Spleen (tissue), 11 donors: ENCODE data around the gene IL24. TPM values are rescaled to one million over a fixed set of nuclear protein-coding genes. Genes with fewer than 3 reads are reported as not detected.

Source experiments
- DNase-seq: peaks from one replicate; pipeline ENCODE4 v3.0.0-alpha.2; 2020
- H3K27ac ChIP-seq, 8 donors: fragments of 200-600 bp; sonication (generic) in 7 of 8; 1 replicate in 4 of 8; 2 replicates in 4 of 8; pipeline versions ENCODE4 v1.5.0 to v1.8.0; 2016 to 2021; ENCODE audit warnings: inconsistent platforms in 4 of 8, mild to moderate bottlenecking in 4 of 8, moderate library complexity in 1 of 8
- H3K27me3 ChIP-seq, 7 donors: fragments of 200-600 bp; sonication (generic) in 6 of 7; replicated peaks in 1 of 7; 1 replicate in 4 of 7; 2 replicates in 3 of 7; pipeline versions ENCODE4 v1.5.0 to v1.8.0; 2016 to 2021; ENCODE audit warnings: inconsistent platforms in 3 of 7, mild to moderate bottlenecking in 1 of 7
- H3K36me3 ChIP-seq, 6 donors: fragments of 200-600 bp; sonication (generic) in 5 of 6; 1 replicate in 4 of 6; 2 replicates in 2 of 6; pipeline versions ENCODE4 v1.5.0 to v1.8.0; 2016 to 2021; ENCODE audit warnings: inconsistent platforms in 2 of 6
- H3K4me1 ChIP-seq, 6 donors: fragments of 200-600 bp; sonication (generic) in 5 of 6; 1 replicate in 3 of 6; 2 replicates in 3 of 6; pipeline versions ENCODE4 v1.5.0 to v1.8.0; 2016 to 2021; ENCODE audit warnings: inconsistent platforms in 3 of 6
- H3K4me3 ChIP-seq, 8 donors: fragments of 200-600 bp; sonication (generic) in 7 of 8; 1 replicate in 4 of 8; 2 replicates in 4 of 8; pipeline versions ENCODE4 v1.5.0 to v1.8.0; 2016 to 2021; ENCODE audit warnings: inconsistent platforms in 4 of 8, mild to moderate bottlenecking in 4 of 8, moderate library complexity in 2 of 8
- H3K9me3 ChIP-seq, 8 donors: fragments of 200-600 bp; sonication (generic) in 7 of 8; 1 replicate in 4 of 8; 2 replicates in 4 of 8; pipeline versions ENCODE4 v1.5.0 to v1.8.0; 2016 to 2021; ENCODE audit warnings: inconsistent platforms in 4 of 8
- POLR2A ChIP-seq, 3 donors: fragments of 450-650 bp; IDR thresholded peaks; one replicate each; pipeline ENCODE4 v1.5.1; 2017; ENCODE audit warnings: antibody characterized with exemption in 3 of 3, mild to moderate bottlenecking in 1 of 3
- POLR2AphosphoS5 ChIP-seq, 3 donors: sonication (generic); formaldehyde crosslinking; IDR thresholded peaks; one replicate each; pipeline ENCODE4 v1.5.1; 2017; ENCODE audit warnings: antibody characterized with exemption in 3 of 3
- WGBS, 5 donors: extraction: QIAGEN DNeasy Blood & Tissue Kit in 3 of 5; methylation state at CpG; one replicate each; pipeline versions ENCODE4 v1.1.5 to v1.1.7; 2013 to 2018; 5-methylcytosine and 5-hydroxymethylcytosine counted together
- intact Hi-C: fragments of 100-400 bp; cut with DNase I; formaldehyde crosslinking; loops from one replicate; pipeline ENCODE4 v1.15.0; 2023; ENCODE audit warnings: low total_unique reads
- polyA plus RNA-seq, 3 donors: library from polyadenylated mRNA; stranded (reverse); fragments of 200-250 nt; gene quantifications; one replicate each; pipeline ENCODE4 v1.2.1, GENCODE V29; 2013
- total RNA-seq, 7 donors: library from RNA; depleted of rRNA in 3 of 7; stranded (reverse); fragments of >200 nt in 3 of 7; fragmentation: NEBNext Ultra II Directional in 4 of 7; extraction: Animal tissue kit (Norgen Biotek cat#: 25700) in 4 of 7; gene quantifications; one replicate each; pipeline versions ENCODE4 v1.1.0 to v1.2.1, GENCODE V29; 2016 to 2021
- TF ChIP-seq, protein P1 (sequence below), 11 experiments: fragments of 200-600 bp in 7 of 11; fragments of 450-650 bp in 4 of 11; sonication (generic) in 4 of 11; IDR thresholded peaks in 8 of 11; conservative IDR thresholded peaks in 3 of 11; 1 replicate in 7 of 11; 2 replicates in 4 of 11; pipeline versions ENCODE4 v1.4.0 to v1.8.0; 2016 to 2021; ENCODE audit warnings: antibody characterized with exemption in 11 of 11, inconsistent platforms in 4 of 11, mild to moderate bottlenecking in 1 of 11
- donor health status: healthy with polysubstance abuse.
- donor health status: DM: no; HTN: no; CAD: no; lungs with moderate emphysema.
- donor health status: DM: no; HTN: no; CAD: no.
- donor health status: Bipolar disorder and iron deficiency.
- donor health status: healthy.
- donor health status: DM: no; HTN: no; CAD: no.
- donor health status: DM: yes; HTN: yes; CAD: no.

The IL24 gene
- total and polyA plus RNA-seq, 10 donors: 0.30 to 2.0 (median 1.2) TPM; not detected in 5

DNA sequence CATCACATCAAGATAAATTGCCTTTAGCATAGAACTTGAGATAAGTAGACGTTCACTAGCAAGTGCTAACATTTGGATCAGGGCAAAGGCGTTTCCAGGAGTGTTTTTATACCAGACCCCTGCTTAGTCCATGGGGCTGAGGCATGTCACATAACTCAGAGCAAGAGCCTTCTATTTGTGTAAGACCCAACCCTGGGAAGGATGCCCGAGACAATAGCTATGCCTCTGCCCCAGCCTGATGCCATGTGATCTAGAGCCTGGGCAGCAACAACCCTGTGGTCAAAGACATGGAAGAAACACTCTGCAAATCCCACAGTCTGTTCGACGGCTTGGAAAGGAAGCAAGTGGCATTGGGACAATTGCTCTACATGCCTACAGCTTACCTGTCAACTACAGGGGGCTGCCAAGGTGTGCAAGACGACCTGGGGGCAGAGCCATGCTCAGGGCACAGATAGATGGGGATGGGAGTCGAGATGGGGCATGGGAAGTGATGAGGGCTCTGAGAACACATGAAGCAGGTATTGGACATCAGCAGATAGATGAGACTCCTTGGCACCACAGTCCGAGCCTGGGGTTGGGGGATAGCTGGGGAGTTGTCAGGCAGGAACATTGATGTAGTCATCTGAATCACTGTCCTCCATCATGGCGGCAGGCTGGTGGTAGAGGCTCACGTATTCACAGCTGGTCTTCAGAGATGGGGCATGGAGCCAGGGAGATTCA is 7.3 kb downstream of the IL24 start:
- intact Hi-C loops: no loop called here
- 78 to 93% (median 88%) methylated on average over 10 of the region's 10 CpGs for WGBS, 5 donors
- Histone ChIP-seq H3K27ac (peak overlapping the region in 3 of 8 donors; percentile 41 to 70 (median 59)), H3K4me3 (no peak overlapping the region), H3K36me3 (peaks cover 0 to 77% (median 33%) of the 10 kb centered on the region in 6 donors), H3K27me3 (peaks cover 0 to 24% (median 0%) of the 10 kb centered on the region in 7 donors), H3K4me1 (peaks cover 29 to 59% (median 48%) of the 10 kb centered on the region in 6 donors), H3K9me3 (no peaks in the 10 kb centered on the region)
- peak; percentile 70 for DNase-seq
- TF ChIP-seq, protein P1, sequence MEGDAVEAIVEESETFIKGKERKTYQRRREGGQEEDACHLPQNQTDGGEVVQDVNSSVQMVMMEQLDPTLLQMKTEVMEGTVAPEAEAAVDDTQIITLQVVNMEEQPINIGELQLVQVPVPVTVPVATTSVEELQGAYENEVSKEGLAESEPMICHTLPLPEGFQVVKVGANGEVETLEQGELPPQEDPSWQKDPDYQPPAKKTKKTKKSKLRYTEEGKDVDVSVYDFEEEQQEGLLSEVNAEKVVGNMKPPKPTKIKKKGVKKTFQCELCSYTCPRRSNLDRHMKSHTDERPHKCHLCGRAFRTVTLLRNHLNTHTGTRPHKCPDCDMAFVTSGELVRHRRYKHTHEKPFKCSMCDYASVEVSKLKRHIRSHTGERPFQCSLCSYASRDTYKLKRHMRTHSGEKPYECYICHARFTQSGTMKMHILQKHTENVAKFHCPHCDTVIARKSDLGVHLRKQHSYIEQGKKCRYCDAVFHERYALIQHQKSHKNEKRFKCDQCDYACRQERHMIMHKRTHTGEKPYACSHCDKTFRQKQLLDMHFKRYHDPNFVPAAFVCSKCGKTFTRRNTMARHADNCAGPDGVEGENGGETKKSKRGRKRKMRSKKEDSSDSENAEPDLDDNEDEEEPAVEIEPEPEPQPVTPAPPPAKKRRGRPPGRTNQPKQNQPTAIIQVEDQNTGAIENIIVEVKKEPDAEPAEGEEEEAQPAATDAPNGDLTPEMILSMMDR (IDR thresholded peaks at IDR 0.05 in 8 of 11, conservative IDR thresholded peaks at IDR 0.05 in 3 of 11): no peak
- TF ChIP-seq POLR2A (IDR thresholded peaks at IDR 0.05): no peak
- TF ChIP-seq POLR2AphosphoS5 (IDR thresholded peaks at IDR 0.05): peak in 2 of 3 donors; percentile 48 to 66

DNA sequence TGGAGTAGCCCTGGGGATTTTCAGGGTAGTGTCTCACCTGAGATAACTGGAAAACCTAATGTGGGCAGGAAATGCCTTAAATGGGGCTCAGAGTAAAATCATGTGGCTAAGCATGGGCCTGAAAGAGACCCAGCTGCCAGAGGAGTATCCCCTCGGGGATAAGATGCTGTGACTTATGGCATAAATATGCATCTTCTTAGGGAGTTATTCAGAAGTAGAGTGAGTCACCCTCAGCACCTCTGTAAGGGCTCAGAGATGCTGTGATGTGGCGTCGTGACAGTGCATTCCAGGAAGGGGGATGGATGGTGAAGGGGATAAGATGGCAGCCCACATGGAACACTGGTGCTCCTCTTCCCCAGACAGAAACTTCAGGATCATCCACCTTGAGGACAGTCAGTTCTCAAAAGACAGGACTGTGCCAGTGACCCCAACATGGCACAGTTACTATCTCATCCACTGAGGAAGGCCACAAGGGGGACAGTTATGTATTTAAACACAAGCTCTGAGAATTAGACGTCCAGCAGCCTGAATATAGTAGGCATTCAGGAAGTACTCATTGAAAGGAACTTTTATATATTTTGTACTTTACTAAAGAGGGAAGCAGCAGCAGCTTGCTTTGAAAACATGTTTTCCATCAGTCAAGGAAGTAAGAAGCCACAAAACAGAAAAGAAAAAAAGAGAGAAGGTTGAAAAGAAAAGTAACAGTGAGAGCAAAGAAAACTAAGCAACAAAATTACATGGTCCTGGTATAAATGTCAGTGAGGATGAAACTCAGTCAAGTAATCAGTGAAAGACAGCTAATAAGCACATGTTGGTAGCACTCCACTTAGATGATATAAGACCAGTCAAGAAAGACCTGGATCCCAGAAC is 8.3 kb downstream of the IL24 start:
- intact Hi-C loops: no loop called here

DNA sequence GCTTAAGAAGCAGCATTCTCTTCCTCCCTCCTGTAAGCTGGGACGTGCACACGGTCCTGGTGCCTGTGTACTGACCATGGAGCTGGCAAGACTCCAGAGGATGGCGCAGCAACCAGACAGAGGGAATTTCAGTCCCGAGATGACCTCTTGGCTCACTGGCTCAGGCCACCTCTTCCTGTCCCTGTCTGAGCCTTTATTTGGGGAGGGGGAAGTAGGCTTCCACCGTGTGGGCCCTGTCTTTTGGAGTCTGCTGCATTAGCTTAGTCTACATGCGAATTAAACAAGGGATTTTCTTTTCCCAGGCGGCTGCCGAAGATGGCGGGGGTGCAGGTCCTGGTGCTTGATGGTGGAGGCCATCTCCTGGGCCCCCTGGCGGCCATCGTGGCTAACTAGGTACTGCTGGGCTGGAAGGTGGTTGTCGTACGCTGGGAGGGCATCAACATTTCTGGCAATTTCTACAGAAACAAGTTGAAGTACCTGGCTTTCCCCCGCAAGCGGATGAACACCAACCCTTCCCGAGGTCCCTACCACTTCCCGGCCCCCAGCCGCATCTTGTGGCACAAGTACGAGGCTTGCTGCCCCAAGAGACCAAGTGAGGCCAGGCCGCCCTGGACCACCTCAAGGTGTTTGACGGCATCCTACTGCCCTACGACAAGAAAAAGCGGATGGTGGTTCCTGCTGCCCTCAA is 10.2 kb downstream of the IL24 start:
- Histone ChIP-seq H3K27me3 (peaks cover 0 to 38% (median 0%) of the 10 kb centered on the region in 7 donors), H3K27ac (peak overlapping the region in 4 of 8 donors; percentile 13 to 87 (median 32)), H3K4me3 (no peak overlapping the region), H3K4me1 (peaks cover 52 to 80% (median 73%) of the 10 kb centered on the region in 6 donors), H3K36me3 (peaks cover 0 to 97% (median 46%) of the 10 kb centered on the region in 6 donors), H3K9me3 (no peaks in the 10 kb centered on the region)
- DNase-seq: peak; percentile 77
- TF ChIP-seq POLR2A (IDR thresholded peaks at IDR 0.05) (no peak), POLR2AphosphoS5 (IDR thresholded peaks at IDR 0.05) (peak; percentile 24 to 74 (median 72))
- WGBS, 5 donors: 77 to 92% (median 86%) methylated on average over 16 to 23 of the region's 23 CpGs
- intact Hi-C loops: no loop called here

More for the DNA sequence above, 8.3 kb downstream of the IL24 start:
- Histone ChIP-seq H3K4me1 (peaks cover 33 to 61% (median 54%) of the 10 kb centered on the region in 6 donors), H3K9me3 (no peaks in the 10 kb centered on the region), H3K36me3 (peaks cover 0 to 86% (median 36%) of the 10 kb centered on the region in 6 donors), H3K27ac (peak overlapping the region in 6 of 8 donors; percentile 14 to 70 (median 48)), H3K4me3 (no peak overlapping the region), H3K27me3 (peaks cover 0 to 33% (median 0%) of the 10 kb centered on the region in 7 donors)
- WGBS, 5 donors: 46 to 58% (median 53%) methylated on average over 4 of the region's 4 CpGs
- DNase-seq: peak; percentile 51
- TF ChIP-seq POLR2A (IDR thresholded peaks at IDR 0.05) (no peak), POLR2AphosphoS5 (IDR thresholded peaks at IDR 0.05) (peak in 1 of 3 donors; percentile 30)
- TF ChIP-seq, protein P1 (IDR thresholded peaks at IDR 0.05 in 8 of 11, conservative IDR thresholded peaks at IDR 0.05 in 3 of 11): no peak

DNA sequence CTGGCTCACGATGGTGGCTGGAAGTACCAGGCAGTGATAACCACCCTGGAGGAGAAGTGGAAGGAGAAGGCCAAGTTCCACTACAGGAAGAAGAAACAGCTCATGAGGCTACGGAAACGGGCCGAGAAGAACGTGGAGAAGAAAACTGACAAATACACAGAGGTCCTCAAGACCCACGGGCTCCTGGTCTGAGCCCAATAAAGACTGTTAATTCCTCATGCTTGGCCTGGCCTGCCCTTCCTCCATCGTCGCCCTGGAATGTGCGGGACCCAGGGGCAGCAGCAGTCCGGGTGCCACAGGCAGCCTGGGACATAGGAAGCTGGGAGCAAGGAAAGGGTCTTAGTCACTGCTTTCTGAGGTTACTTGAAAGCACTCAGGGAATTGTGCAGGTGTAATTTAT is 10.8 kb downstream of the IL24 start:
- Histone ChIP-seq H3K4me3 (peak overlapping the region in 1 of 8 donors; percentile 11), H3K27ac (peak overlapping the region in 2 of 8 donors; percentile 34 to 87), H3K4me1 (peaks cover 52 to 86% (median 79%) of the 10 kb centered on the region in 6 donors), H3K27me3 (peaks cover 0 to 38% (median 0%) of the 10 kb centered on the region in 7 donors), H3K36me3 (peaks cover 0 to 97% (median 46%) of the 10 kb centered on the region in 6 donors), H3K9me3 (no peaks in the 10 kb centered on the region)
- DNase-seq: peak; percentile 59
- TF ChIP-seq POLR2A (IDR thresholded peaks at IDR 0.05) (no peak), POLR2AphosphoS5 (IDR thresholded peaks at IDR 0.05) (no peak)
- TF ChIP-seq, protein P1 (IDR thresholded peaks at IDR 0.05 in 8 of 11, conservative IDR thresholded peaks at IDR 0.05 in 3 of 11): no peak
- 92 to 96% (median 94%) methylated on average over 10 of the region's 10 CpGs for WGBS, 5 donors
- intact Hi-C loops: no loop called here
